GM12878 (cell line): ENCODE measurements around the gene NECAB3. TPM values are rescaled to one million over a fixed set of nuclear protein-coding genes. Genes with fewer than 3 reads are reported as not detected.

ENCODE experiments used
- ATAC-seq: fragments of 200-7000 bp; cut with Tn5 transposase; 3 replicates; pipeline ENCODE4 v1.9.1; 2020; ENCODE audit warnings: mild to moderate bottlenecking, moderate library complexity
- BruUV-seq: library from RNA; stranded (reverse); fragments of 400-500 nt; replicated peaks from 2 replicates; lab custom pipeline; 2021; lab: Mats Ljungman, UMichigan
- CTCF ChIA-PET: fragments of 300-600 bp; sonication (Branson Sonifier 250); formaldehyde crosslinking; extraction: SDS; loops from one replicate; lab custom pipeline; 2021; ENCODE audit warnings: inconsistent platforms; lab: Yijun Ruan, JAX
- POLR2A ChIA-PET: fragments of 350-600 bp; formaldehyde crosslinking; extraction: SDS; loops from one replicate; lab custom pipeline; 2021; ENCODE audit warnings: inconsistent platforms; lab: Charles Lee
- RAD21 ChIA-PET: fragments of 300-600 bp; sonication (Branson Sonifier 250); formaldehyde crosslinking; loops from one replicate; lab custom pipeline; 2023; ENCODE audit warnings: antibody characterized with exemption; ENCODE audit not compliant: unreplicated experiment; lab: Charles Lee
- SMC1A ChIA-PET: fragments of 300-600 bp; sonication (Branson Sonifier 250); formaldehyde crosslinking; loops from one replicate; lab custom pipeline; 2023; ENCODE audit not compliant: unreplicated experiment, uncharacterized antibody; lab: Charles Lee
- DNase-seq: peaks from one replicate; pipeline ENCODE4 v3.0.0-alpha.2; 2011; ENCODE audit warnings: low read depth, low spot score
- FAIRE-seq: peaks from 3 replicates; lab custom pipeline; 2011; peaks lifted over from hg19 to GRCh38; lab: Jason Lieb, UNC
- H2AFZ ChIP-seq: 2 replicates; pipeline ENCODE4 v1.6.0; 2011; ENCODE audit warnings: low read depth, low read length, control low read depth; ENCODE audit not compliant: control insufficient read depth
- H3K27ac ChIP-seq: 2 replicates; pipeline ENCODE4 v1.5.1; 2011; ENCODE audit warnings: control low read depth; ENCODE audit not compliant: control insufficient read depth, insufficient read depth
- H3K27me3 ChIP-seq, 2 experiments: replicated peaks in 1 of 2; 2 replicates each; pipeline versions ENCODE4 v1.6.0 to v1.6.1; 2011; ENCODE audit warnings: low read length in 1 of 2; ENCODE audit not compliant: control insufficient read depth in 2 of 2, insufficient read depth in 2 of 2
- H3K36me3 ChIP-seq, 2 experiments: 2 replicates each; pipeline ENCODE4 v1.5.1; 2011; ENCODE audit warnings: low read length in 1 of 2; ENCODE audit not compliant: control insufficient read depth in 2 of 2, insufficient read depth in 2 of 2
- H3K4me1 ChIP-seq: 2 replicates; pipeline ENCODE4 v1.6.1; 2011; ENCODE audit warnings: mild to moderate bottlenecking, low read length, moderate library complexity, mixed read lengths; ENCODE audit not compliant: control insufficient read depth, insufficient read depth
- H3K4me2 ChIP-seq: 2 replicates; pipeline ENCODE4 v1.6.0; 2011; ENCODE audit warnings: control low read depth; ENCODE audit not compliant: control insufficient read depth, insufficient read depth
- H3K4me3 ChIP-seq: fragments of 200-600 bp; sonication (generic); 2 replicates; pipeline ENCODE4 v1.5.1; 2016
- H3K79me2 ChIP-seq: 2 replicates; pipeline ENCODE4 v1.6.0; 2011; ENCODE audit warnings: low read length; ENCODE audit not compliant: control insufficient read depth, insufficient read depth
- H3K9ac ChIP-seq: 2 replicates; pipeline ENCODE4 v1.8.0; 2011; ENCODE audit warnings: low read length, control low read depth, mixed read lengths; ENCODE audit not compliant: control insufficient read depth, insufficient read depth
- H3K9me3 ChIP-seq: replicated peaks from 3 replicates; pipeline ENCODE4 v1.5.1; 2011; ENCODE audit warnings: mild to moderate bottlenecking, low read length; ENCODE audit not compliant: control insufficient read depth, insufficient read depth
- H4K20me1 ChIP-seq: 2 replicates; pipeline ENCODE4 v1.6.0; 2011; ENCODE audit not compliant: control insufficient read depth, insufficient read depth
- CREB1 ChIP-seq: IDR thresholded peaks from 2 replicates; pipeline ENCODE4 v1.6.1; 2012; ENCODE audit warnings: low read depth, mild to moderate bottlenecking, inconsistent platforms
- HDAC6 ChIP-seq: fragments of 200-600 bp; sonication (generic); IDR thresholded peaks from one replicate; pipeline ENCODE4 v1.8.0; 2017; ENCODE audit warnings: antibody characterized with exemption; ENCODE audit not compliant: unreplicated experiment
- IRF3 ChIP-seq: fragments of 450-650 bp; IDR thresholded peaks from 2 replicates; pipeline ENCODE4 v1.6.1; 2014; ENCODE audit warnings: mild to moderate bottlenecking
- LARP7 ChIP-seq: fragments of 450-650 bp; IDR thresholded peaks from 2 replicates; pipeline ENCODE4 v1.6.1; 2017; ENCODE audit warnings: mild to moderate bottlenecking
- MYB ChIP-seq: fragments of 150-350 bp; IDR thresholded peaks from 2 replicates; pipeline ENCODE4 v1.6.1; 2014; ENCODE audit warnings: mild to moderate bottlenecking, low read depth, low read length, borderline replicate concordance
- PML ChIP-seq: IDR thresholded peaks from 2 replicates; pipeline ENCODE4 v1.6.1; 2012; ENCODE audit warnings: low read length, inconsistent platforms
- POLR2AphosphoS5 ChIP-seq: IDR thresholded peaks from 2 replicates; pipeline ENCODE4 v1.6.1; 2011; ENCODE audit warnings: mild to moderate bottlenecking, low read length, inconsistent platforms
- PRDM15 ChIP-seq: fragments of 450-650 bp; formaldehyde crosslinking; IDR thresholded peaks from 2 replicates; pipeline ENCODE4 v1.4.0; 2020; ENCODE audit warnings: mild to moderate bottlenecking, moderate library complexity
- SREBF1 ChIP-seq: IDR thresholded peaks from 2 replicates; pipeline ENCODE4 v1.6.1; 2012; ENCODE audit warnings: mild to moderate bottlenecking, low read length
- SRF ChIP-seq, 2 experiments: IDR thresholded peaks; 2 replicates each; pipeline ENCODE4 v1.6.1; 2011; ENCODE audit warnings: low read depth in 2 of 2, low read length in 2 of 2, mild to moderate bottlenecking in 1 of 2, moderate library complexity in 1 of 2
- USF1 ChIP-seq: IDR thresholded peaks from 2 replicates; pipeline ENCODE4 v1.6.1; 2011; ENCODE audit warnings: borderline replicate concordance, low read depth, mild to moderate bottlenecking, moderate library complexity, mixed read lengths, low read length; ENCODE audit not compliant: insufficient read depth; ENCODE audit errors: extremely low read length
- YY1 ChIP-seq: IDR thresholded peaks from 2 replicates; pipeline ENCODE4 v1.6.1; 2011; ENCODE audit warnings: low read depth, mild to moderate bottlenecking, low read length
- WGBS: methylation state at CpG from one replicate; pipeline ENCODE4 v1.1.6; 2016; ENCODE audit warnings: low lambda C conversion rate; ENCODE audit not compliant: insufficient replicate concordance, insufficient coverage; ENCODE audit errors: missing lambda C conversion rate; 5-methylcytosine and 5-hydroxymethylcytosine counted together
- in situ Hi-C: fragments of 300-500 bp; cut with MboI; formaldehyde crosslinking; loops from 9 replicates; pipeline ENCODE4 v1.14.3; 2018; ENCODE audit warnings: mixed read lengths
- intact Hi-C: fragments of 100-400 bp; cut with micrococcal nuclease; formaldehyde crosslinking; loops from one replicate; pipeline ENCODE4 v1.14.2; 2022; ENCODE audit not compliant: unreplicated experiment
- polyA plus RNA-seq, 11 experiments: library from polyadenylated mRNA; depleted of rRNA in 4 of 11; unstranded in 6 of 11; stranded (reverse) in 5 of 11; fragments of >200 nt; fragmentation: Nextera tagmentation in 4 of 11; fragmentation: Illumina TruSeq in 1 of 11; extraction: Ambion mirVana in 4 of 11; extraction: Trizol in 1 of 11; gene quantifications; 1 replicate in 1 of 11; 2 replicates in 10 of 11; pipeline versions ENCODE4 v1.2.1 to v1.2.3, GENCODE V29; 2011 to 2016; ENCODE audit warnings: inconsistent platforms in 2 of 11, missing spikeins in 2 of 11, low read depth in 1 of 11
- total RNA-seq, 4 experiments: library from RNA; depleted of rRNA in 3 of 4; stranded (reverse); fragments of >200 nt in 3 of 4; fragmentation: Illumina TruSeq in 1 of 4; extraction: Trizol in 1 of 4; gene quantifications; 2 replicates each; pipeline versions ENCODE4 v1.2.1 to v1.2.3, GENCODE V29; 2013 to 2021

NECAB3 gene
- total and polyA plus RNA-seq, 10 of the 15 experiments (the other 5 are each of a cell fraction or from before 2014, with no cell fraction given): 0.21 to 17.0 (median 7.2) TPM

- H4K20me1 ChIP-seq: peaks cover 4% of the 10 kb centered on the region; the same call in 1 of the 2 replicates
- CTCF ChIA-PET: no interaction called here
- DNase-seq (no peak), FAIRE-seq (no peak), ATAC-seq (no peak)
- H3K4me2 ChIP-seq: no peak overlapping the region
- in situ Hi-C loops (no loop called here), intact Hi-C loops (no loop called here)
- no peaks in the 10 kb centered on the region for H3K79me2 ChIP-seq
- H3K9ac ChIP-seq: no peak overlapping the region
- TF ChIP-seq LARP7 (no peak), SRF (IDR thresholded peaks at IDR 0.05; ENCODE audit: low read depth in 2 of 2, low read length in 2 of 2) (no peak), SREBF1 (no peak), HDAC6 (no peak), YY1 (no peak), PRDM15 (CRISPR knock-in tag) (no peak), MYB (no peak), POLR2AphosphoS5 (no peak), CREB1 (no peak), IRF3 (no peak), PML (no peak), USF1 (no peak)
- H3K36me3 ChIP-seq: peaks cover 4 to 5% of the 10 kb centered on the region in 2 experiments; a peak in 3 of 4 replicates
- peaks cover 18% of the 10 kb centered on the region for H3K4me1 ChIP-seq
- no peak overlapping the region for H2AFZ ChIP-seq
- H3K27ac ChIP-seq: no peak overlapping the region
- SMC1A ChIA-PET: no interaction called here
- H3K27me3 ChIP-seq: no peaks in the 10 kb centered on the region
- RAD21 ChIA-PET: interaction anchor here (0.6 kb wide), 1 partner anchor 44 kb away, joined by 4 read pairs; no protein-coding TSS in a partner anchor
- no peak overlapping the region for H3K4me3 ChIP-seq
- no TSS peak for BruUV-seq
- POLR2A ChIA-PET: no interaction called here
- no peaks in the 10 kb centered on the region for H3K9me3 ChIP-seq
- 92% methylated on average over 27 of the region's 28 CpGs for WGBS
Measured at GRCh38 chr20:33644313-33645071, 29.7 kb downstream of the NECAB3 start.
